Gastrocnemius medialis (tissue), 4 donors: ENCODE measurements around the gene INPP4A. TPM values are rescaled to one million over a fixed set of nuclear protein-coding genes. Genes with fewer than 3 reads are reported as not detected.

ENCODE experiments used
- ATAC-seq, 2 donors: fragments of 150-250 bp; one replicate each; pipeline ENCODE4 v1.9.1; 2016
- DNase-seq, 2 donors: peaks; one replicate each; pipeline ENCODE4 v3.0.0-alpha.2; 2019
- H3K27ac ChIP-seq, 4 donors: fragments of 200-600 bp; sonication (generic); 1 replicate in 1 of 4; 2 replicates in 3 of 4; pipeline ENCODE4 v1.5.1; 2016 to 2018; ENCODE audit warnings: mild to moderate bottlenecking in 2 of 4, moderate library complexity in 1 of 4
- H3K27me3 ChIP-seq, 3 donors: fragments of 200-600 bp; sonication (generic) in 2 of 3; 1 replicate in 1 of 3; 2 replicates in 2 of 3; pipeline versions ENCODE4 v1.5.1 to v1.6.0; 2016 to 2019; ENCODE audit warnings: mild to moderate bottlenecking in 1 of 3, moderate library complexity in 1 of 3
- H3K36me3 ChIP-seq, 2 donors: fragments of 200-600 bp; sonication (generic) in 1 of 2; one replicate each; pipeline ENCODE4 v1.5.1; 2017 to 2018
- H3K4me1 ChIP-seq, 2 donors: fragments of 200-600 bp; sonication (generic) in 1 of 2; one replicate each; pipeline ENCODE4 v1.5.1; 2016 to 2017; ENCODE audit warnings: mild to moderate bottlenecking in 2 of 2
- H3K4me3 ChIP-seq, 4 donors: fragments of 200-600 bp; sonication (generic) in 3 of 4; 1 replicate in 1 of 4; 2 replicates in 3 of 4; pipeline ENCODE4 v1.5.1; 2016 to 2019; ENCODE audit warnings: mild to moderate bottlenecking in 2 of 4
- H3K9me3 ChIP-seq, 3 donors: fragments of 200-600 bp; sonication (generic) in 2 of 3; 1 replicate in 1 of 3; 2 replicates in 2 of 3; pipeline ENCODE4 v1.5.1; 2016 to 2019
- POLR2A ChIP-seq, 2 donors: fragments of 450-650 bp; IDR thresholded peaks; one replicate each; pipeline ENCODE4 v1.6.1; 2017; ENCODE audit warnings: antibody characterized with exemption in 2 of 2, mild to moderate bottlenecking in 2 of 2, moderate library complexity in 2 of 2
- in situ Hi-C, 4 donors: fragments of 200-750 bp; cut with MboI; loops; one replicate each; pipeline versions ENCODE4 v1.15.0 to v1.8.0; 2017; ENCODE audit warnings: low sequenced_read_pairs in 4 of 4
- intact Hi-C: fragments of 100-400 bp; cut with DNase I; formaldehyde crosslinking; loops from one replicate; pipeline ENCODE4 v1.15.1; 2023; ENCODE audit warnings: low total_unique reads
- total RNA-seq, 4 donors: library from RNA; depleted of rRNA; stranded (reverse); fragments of >200 nt; gene quantifications; one replicate each; pipeline versions ENCODE4 v1.1.0 to v1.2.3, GENCODE V29; 2016
- TF ChIP-seq, protein P1 (sequence below), 5 experiments: fragments of 450-650 bp in 3 of 5; fragments of 200-600 bp in 2 of 5; sonication (generic) in 2 of 5; IDR thresholded peaks in 4 of 5; conservative IDR thresholded peaks in 1 of 5; 1 replicate in 4 of 5; 2 replicates in 1 of 5; pipeline ENCODE4 v1.5.1; 2016 to 2019; ENCODE audit warnings: antibody characterized with exemption in 5 of 5, mild to moderate bottlenecking in 3 of 5, moderate library complexity in 3 of 5

Gene INPP4A
- total RNA-seq, 4 donors from 2014 or later = 9.8 to 19.6 (median 16.0) TPM

DNA sequence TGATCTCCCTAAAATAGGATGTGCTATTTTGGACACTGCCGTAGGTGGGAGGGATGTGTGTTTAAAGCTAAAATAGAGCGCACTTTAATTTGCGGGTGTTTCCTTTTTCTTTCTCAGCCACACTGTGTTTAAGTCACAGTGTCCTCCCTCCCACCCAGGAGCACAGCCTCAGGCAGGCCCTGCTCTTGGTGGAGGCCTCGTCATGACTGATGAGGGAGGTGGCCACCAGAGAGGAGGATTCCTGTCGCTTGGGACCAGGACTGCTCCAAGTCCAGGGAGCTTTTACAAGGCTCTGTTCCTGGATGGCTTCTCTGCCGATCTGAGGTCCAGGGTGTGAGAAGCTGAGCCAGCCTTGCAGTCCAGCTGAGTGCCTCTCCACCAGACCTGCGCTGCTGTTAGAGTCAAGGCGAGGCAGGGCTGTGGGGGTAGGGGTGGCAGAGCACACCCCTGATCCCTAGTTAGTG lies 33.5 kb downstream of the INPP4A start:
- DNase-seq (no peak), ATAC-seq (no peak)
- Histone ChIP-seq H3K4me1 (peaks cover 27 to 48% of the 10 kb centered on the region in 2 donors), H3K9me3 (no peaks in the 10 kb centered on the region), H3K27ac (no peak overlapping the region), H3K27me3 (no peaks in the 10 kb centered on the region), H3K4me3 (no peak overlapping the region), H3K36me3 (no peaks in the 10 kb centered on the region)
- TF ChIP-seq, protein P1, sequence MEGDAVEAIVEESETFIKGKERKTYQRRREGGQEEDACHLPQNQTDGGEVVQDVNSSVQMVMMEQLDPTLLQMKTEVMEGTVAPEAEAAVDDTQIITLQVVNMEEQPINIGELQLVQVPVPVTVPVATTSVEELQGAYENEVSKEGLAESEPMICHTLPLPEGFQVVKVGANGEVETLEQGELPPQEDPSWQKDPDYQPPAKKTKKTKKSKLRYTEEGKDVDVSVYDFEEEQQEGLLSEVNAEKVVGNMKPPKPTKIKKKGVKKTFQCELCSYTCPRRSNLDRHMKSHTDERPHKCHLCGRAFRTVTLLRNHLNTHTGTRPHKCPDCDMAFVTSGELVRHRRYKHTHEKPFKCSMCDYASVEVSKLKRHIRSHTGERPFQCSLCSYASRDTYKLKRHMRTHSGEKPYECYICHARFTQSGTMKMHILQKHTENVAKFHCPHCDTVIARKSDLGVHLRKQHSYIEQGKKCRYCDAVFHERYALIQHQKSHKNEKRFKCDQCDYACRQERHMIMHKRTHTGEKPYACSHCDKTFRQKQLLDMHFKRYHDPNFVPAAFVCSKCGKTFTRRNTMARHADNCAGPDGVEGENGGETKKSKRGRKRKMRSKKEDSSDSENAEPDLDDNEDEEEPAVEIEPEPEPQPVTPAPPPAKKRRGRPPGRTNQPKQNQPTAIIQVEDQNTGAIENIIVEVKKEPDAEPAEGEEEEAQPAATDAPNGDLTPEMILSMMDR (IDR thresholded peaks at IDR 0.05 in 4 of 5, conservative IDR thresholded peaks at IDR 0.05 in 1 of 5) = no peak
- TF ChIP-seq POLR2A (IDR thresholded peaks at IDR 0.05) = no peak
- in situ Hi-C loops = no loop called here
- intact Hi-C loops = no loop called here

DNA sequence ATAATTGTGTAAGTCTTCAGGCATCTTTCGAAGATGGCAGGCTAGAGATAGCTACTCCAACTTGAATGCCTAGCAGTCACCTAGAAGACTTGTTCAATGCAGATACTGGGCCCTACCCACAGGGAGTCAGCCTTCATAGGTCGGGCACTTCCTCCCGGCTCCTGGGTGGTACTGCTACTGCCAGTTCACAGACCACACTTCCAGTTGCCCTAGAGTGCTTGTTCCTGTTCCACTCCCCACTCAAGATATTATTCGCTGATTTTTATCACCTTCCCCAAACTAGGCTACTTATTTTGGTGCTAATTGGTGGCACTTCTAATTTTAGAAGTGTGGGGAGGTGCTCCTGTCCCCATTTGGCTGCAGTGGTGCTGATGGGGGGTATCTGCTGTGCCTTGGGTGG lies 34.2 kb downstream of the INPP4A start:
- peaks cover 27 to 44% of the 10 kb centered on the region in 2 donors for H3K4me1 ChIP-seq
- TF ChIP-seq, protein P1 (IDR thresholded peaks at IDR 0.05 in 4 of 5, conservative IDR thresholded peaks at IDR 0.05 in 1 of 5) = no peak
- no peak for TF ChIP-seq POLR2A (IDR thresholded peaks at IDR 0.05)
- no peaks in the 10 kb centered on the region for H3K27me3 ChIP-seq
- intact Hi-C loops (no loop called here), in situ Hi-C loops (no loop called here)
- H3K27ac ChIP-seq = no peak overlapping the region
- H3K9me3 ChIP-seq = no peaks in the 10 kb centered on the region
- ATAC-seq (no peak), DNase-seq (no peak)
- H3K36me3 ChIP-seq = no peaks in the 10 kb centered on the region
- no peak overlapping the region for H3K4me3 ChIP-seq

DNA sequence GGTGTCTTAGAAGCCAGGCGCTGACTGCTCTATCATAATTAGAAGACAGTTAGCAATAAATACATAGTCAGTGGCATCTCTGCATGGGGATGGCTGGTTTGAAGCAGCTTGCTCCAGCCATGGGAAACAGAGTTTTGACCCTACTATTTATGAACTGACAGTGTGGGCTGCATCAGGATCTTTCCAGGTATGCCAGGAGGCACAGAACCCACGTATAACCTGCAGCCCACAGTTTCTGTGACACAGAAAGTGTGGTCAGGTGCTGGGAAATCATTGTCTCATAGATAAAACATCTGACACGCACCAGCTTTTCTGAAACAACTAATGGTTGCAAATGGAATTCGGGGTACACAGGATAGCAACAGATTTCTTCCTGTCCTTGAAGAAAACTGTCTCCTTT lies 34.7 kb downstream of the INPP4A start:
- no peaks in the 10 kb centered on the region for H3K9me3 ChIP-seq
- DNase-seq = no peak
- no peaks in the 10 kb centered on the region for H3K36me3 ChIP-seq
- no peak overlapping the region for H3K4me3 ChIP-seq
- H3K27ac ChIP-seq = no peak overlapping the region
- in situ Hi-C loops (no loop called here), intact Hi-C loops (no loop called here)
- H3K27me3 ChIP-seq = no peaks in the 10 kb centered on the region
- peaks cover 27 to 44% of the 10 kb centered on the region in 2 donors for H3K4me1 ChIP-seq
- no peak for ATAC-seq
- TF ChIP-seq, protein P1 (IDR thresholded peaks at IDR 0.05 in 4 of 5, conservative IDR thresholded peaks at IDR 0.05 in 1 of 5) = no peak
- no peak for TF ChIP-seq POLR2A (IDR thresholded peaks at IDR 0.05)

DNA sequence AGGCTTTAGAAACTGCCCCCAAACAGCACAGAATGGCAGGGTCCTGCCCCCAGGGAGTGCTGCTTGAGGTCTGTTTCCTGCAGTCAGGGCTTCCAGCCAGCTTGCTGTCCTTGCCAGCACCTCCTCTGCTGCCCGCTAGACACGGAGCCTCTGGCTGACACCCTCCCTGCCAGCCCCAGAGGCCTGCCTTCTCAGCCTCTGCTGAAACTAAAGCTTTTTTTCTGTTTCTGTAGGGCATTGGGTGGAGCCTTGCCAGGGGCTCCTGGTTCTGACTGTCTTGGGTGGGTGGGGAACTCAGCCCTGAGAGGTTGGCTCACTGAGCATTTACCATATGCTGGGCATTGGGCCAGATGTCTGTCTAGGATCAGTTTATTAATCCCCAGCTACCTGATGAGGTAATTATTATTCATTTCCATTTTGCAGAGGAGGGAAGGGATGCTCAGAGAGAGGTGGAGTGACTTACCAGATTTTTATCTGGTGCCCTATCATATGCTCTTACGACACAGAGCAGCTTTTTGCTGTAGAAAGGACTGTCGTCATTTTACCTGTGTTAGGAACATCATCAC lies 35.4 kb downstream of the INPP4A start:
- TF ChIP-seq, protein P1 (IDR thresholded peaks at IDR 0.05 in 4 of 5, conservative IDR thresholded peaks at IDR 0.05 in 1 of 5) = no peak
- TF ChIP-seq POLR2A (IDR thresholded peaks at IDR 0.05) = no peak
- intact Hi-C loops (no loop called here), in situ Hi-C loops (no loop called here)
- no peaks in the 10 kb centered on the region for H3K36me3 ChIP-seq
- H3K4me3 ChIP-seq = no peak overlapping the region
- peak in 1 of 2 donors; percentile 51 for DNase-seq
- no peaks in the 10 kb centered on the region for H3K9me3 ChIP-seq
- H3K27me3 ChIP-seq = no peaks in the 10 kb centered on the region
- no peak for ATAC-seq
- no peak overlapping the region for H3K27ac ChIP-seq
- peaks cover 27 to 44% of the 10 kb centered on the region in 2 donors for H3K4me1 ChIP-seq

DNA sequence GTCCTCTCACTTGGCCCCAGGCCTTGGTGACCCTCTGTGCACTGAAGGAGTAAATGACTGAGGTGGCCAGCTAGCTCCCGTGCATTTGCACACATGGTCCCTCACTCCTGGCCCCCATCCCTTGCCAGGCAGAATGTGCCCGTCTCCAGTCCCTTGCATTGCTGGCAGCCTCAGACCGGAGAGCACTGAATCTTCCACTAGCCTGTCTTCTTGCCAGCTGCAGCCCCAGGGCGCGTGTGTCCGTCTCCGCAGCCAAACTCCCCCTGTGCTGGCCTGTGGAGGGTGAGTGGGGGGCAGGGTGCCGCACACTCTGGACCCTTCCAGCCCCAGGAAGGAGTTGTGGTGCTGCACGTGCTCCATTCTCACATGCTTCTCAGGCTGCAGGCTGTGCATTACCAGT lies 35.9 kb downstream of the INPP4A start:
- ATAC-seq = no peak
- Histone ChIP-seq H3K9me3 (no peaks in the 10 kb centered on the region), H3K4me3 (no peak overlapping the region), H3K27me3 (no peaks in the 10 kb centered on the region), H3K27ac (no peak overlapping the region), H3K36me3 (no peaks in the 10 kb centered on the region), H3K4me1 (peaks cover 27 to 39% of the 10 kb centered on the region in 2 donors)
- no peak for TF ChIP-seq POLR2A (IDR thresholded peaks at IDR 0.05)
- TF ChIP-seq, protein P1 (IDR thresholded peaks at IDR 0.05 in 4 of 5, conservative IDR thresholded peaks at IDR 0.05 in 1 of 5) = no peak
- in situ Hi-C loops (no loop called here), intact Hi-C loops (no loop called here)
- DNase-seq = no peak
